Neural progenitor cell (in vitro differentiated cells): Measurements from ENCODE around the gene LIPK.

Source experiments
- CTCF ChIP-seq: fragments of 200-600 bp; sonication (generic); IDR thresholded peaks from 2 replicates; pipeline ENCODE4 v1.5.1; 2017; ENCODE audit warnings: antibody characterized with exemption, mild to moderate bottlenecking
- EZH2 ChIP-seq: fragments of 200-600 bp; sonication (generic); IDR thresholded peaks from 2 replicates; pipeline ENCODE4 v1.6.1; 2017; ENCODE audit warnings: antibody characterized with exemption, mild to moderate bottlenecking, moderate library complexity

- TF ChIP-seq CTCF (no peak), EZH2 (no peak)
Measured at GRCh38 chr10:88661577-88661976, 44.5 kb upstream of the LIPK start.
